A673 (cell line): ENCODE measurements around the gene TNFRSF9. TPM values are rescaled to one million over a fixed set of nuclear protein-coding genes. Genes with fewer than 3 reads are reported as not detected.
"Not testable (repeated sequence)": the region's sequence is repeated elsewhere in the genome, so short reads cannot be mapped to it uniquely, and the experiment has no call there.

Experiments
- BruUV-seq: library from RNA; stranded (reverse); fragments of 400-500 nt; replicated peaks from 2 replicates; lab custom pipeline; 2021; lab: Mats Ljungman, UMichigan
- CTCF ChIA-PET: fragments of 300-600 bp; sonication (Branson Sonifier 250); formaldehyde crosslinking; loops from one replicate; lab custom pipeline; 2022; ENCODE audit warnings: antibody characterized with exemption; lab: Charles Lee
- POLR2A ChIA-PET: fragments of 300-600 bp; sonication (Branson Sonifier 250); formaldehyde crosslinking; loops from one replicate; lab custom pipeline; 2022; ENCODE audit warnings: antibody characterized with exemption; ENCODE audit not compliant: low non-redundant PET; lab: Charles Lee
- DNase-seq: peaks from one replicate; pipeline ENCODE4 v3.0.0-alpha.2; 2015; ENCODE audit warnings: low spot score
- H3K27ac ChIP-seq: fragments of 200-600 bp; sonication (generic); 2 replicates; pipeline ENCODE4 v1.5.1; 2016; ENCODE audit warnings: mixed run types, low read depth, mild to moderate bottlenecking, mixed read lengths, antibody characterized with exemption, low read length; ENCODE audit not compliant: poor library complexity, severe bottlenecking
- H3K27me3 ChIP-seq: fragments of 200-600 bp; sonication (generic); replicated peaks from 2 replicates; pipeline ENCODE4 v1.6.1; 2017; ENCODE audit warnings: mixed run types, low read depth, mild to moderate bottlenecking, mixed read lengths, antibody characterized with exemption, low read length; ENCODE audit not compliant: insufficient read depth, poor library complexity
- H3K36me3 ChIP-seq: fragments of 200-600 bp; sonication (generic); 2 replicates; pipeline ENCODE4 v1.6.1; 2016; ENCODE audit warnings: mixed run types, mild to moderate bottlenecking, mixed read lengths, antibody characterized with exemption, low read length; ENCODE audit not compliant: insufficient read depth, poor library complexity, severe bottlenecking
- H3K4me1 ChIP-seq: fragments of 200-600 bp; sonication (generic); 2 replicates; pipeline ENCODE4 v1.6.1; 2017; ENCODE audit warnings: mixed run types, mild to moderate bottlenecking, mixed read lengths, antibody characterized with exemption, low read length; ENCODE audit not compliant: insufficient read depth, poor library complexity, severe bottlenecking
- H3K4me3 ChIP-seq: fragments of 200-600 bp; sonication (generic); 2 replicates; pipeline ENCODE4 v1.5.1; 2016; ENCODE audit warnings: low read depth, mixed run types, mild to moderate bottlenecking, mixed read lengths, low read length; ENCODE audit not compliant: poor library complexity, severe bottlenecking
- H3K9me3 ChIP-seq: fragments of 200-600 bp; sonication (generic); 2 replicates; pipeline ENCODE4 v1.6.1; 2016; ENCODE audit warnings: mixed run types, low read depth, mild to moderate bottlenecking, mixed read lengths, antibody characterized with exemption, low read length; ENCODE audit not compliant: poor library complexity, severe bottlenecking
- CTCF ChIP-seq: fragments of 300-800, 200-600 bp; sonication (generic); conservative IDR thresholded peaks from 2 replicates; pipeline ENCODE4 v1.5.1; 2017; ENCODE audit warnings: low read depth, mild to moderate bottlenecking, antibody characterized with exemption, low read length, moderate library complexity, mixed read lengths
- EZH2 ChIP-seq: fragments of 200-600 bp; sonication (generic); IDR thresholded peaks from 2 replicates; pipeline ENCODE4 v1.6.1; 2017; ENCODE audit warnings: borderline replicate concordance, low read depth, mild to moderate bottlenecking, mixed read lengths, antibody characterized with exemption, low read length; ENCODE audit not compliant: poor library complexity, severe bottlenecking
- intact Hi-C: fragments of 100-400 bp; cut with micrococcal nuclease; formaldehyde crosslinking; loops from one replicate; pipeline ENCODE4 v1.10.0; 2022; ENCODE audit not compliant: unreplicated experiment
- total RNA-seq: library from RNA; stranded (reverse); gene quantifications from 2 replicates; pipeline ENCODE4 v1.2.3, GENCODE V29; 2021

Gene TNFRSF9
- total RNA-seq, 1 experiment from 2014 or later: 1.8 TPM

- TF ChIP-seq EZH2 (no peak), CTCF (no peak)
- intact Hi-C loops: no loop called here
- no peak for DNase-seq
- H3K36me3 ChIP-seq: no peaks in the 10 kb centered on the region
- no peak overlapping the region for H3K27ac ChIP-seq
- ChIA-PET CTCF (no interaction called here), POLR2A (no interaction called here)
- no peaks in the 10 kb centered on the region for H3K9me3 ChIP-seq
- no TSS peak for BruUV-seq
- H3K4me3 ChIP-seq: no peak overlapping the region
- H3K4me1 ChIP-seq: no peaks in the 10 kb centered on the region
- H3K27me3 ChIP-seq: no peaks in the 10 kb centered on the region
Measured at GRCh38 chr1:7928247-7928646, 12.4 kb downstream of the TNFRSF9 start.

- CTCF ChIA-PET, H3K9me3 ChIP-seq, H3K27me3 ChIP-seq, intact Hi-C loops, DNase-seq, H3K27ac ChIP-seq, H3K4me3 ChIP-seq, H3K4me1 ChIP-seq, BruUV-seq, POLR2A ChIA-PET, H3K36me3 ChIP-seq: not testable (repeated sequence)
Measured at GRCh38 chr1:7927061-7927460, 13.6 kb downstream of the TNFRSF9 start.

- no peak overlapping the region for H3K27ac ChIP-seq
- DNase-seq: no peak
- CTCF ChIA-PET: interaction anchor here (0.6 kb wide), 1 partner anchor 427 kb away, joined by 5 read pairs; no protein-coding TSS in a partner anchor
- H3K36me3 ChIP-seq: no peaks in the 10 kb centered on the region
- POLR2A ChIA-PET: no interaction called here
- intact Hi-C loops: no loop called here
- no TSS peak for BruUV-seq
- H3K4me3 ChIP-seq: no peak overlapping the region
- no peaks in the 10 kb centered on the region for H3K9me3 ChIP-seq
- TF ChIP-seq CTCF (no peak), EZH2 (no peak)
- H3K27me3 ChIP-seq: no peaks in the 10 kb centered on the region
- H3K4me1 ChIP-seq: no peaks in the 10 kb centered on the region
Measured at GRCh38 chr1:7922301-7922700, 18.3 kb downstream of the TNFRSF9 start.

- CTCF ChIA-PET: no interaction called here
- no peak for DNase-seq
- Histone ChIP-seq H3K27me3 (no peaks in the 10 kb centered on the region), H3K36me3 (no peaks in the 10 kb centered on the region), H3K9me3 (no peaks in the 10 kb centered on the region), H3K27ac (no peak overlapping the region), H3K4me1 (no peaks in the 10 kb centered on the region), H3K4me3 (no peak overlapping the region)
- intact Hi-C loops: no loop called here
- POLR2A ChIA-PET: no interaction called here
- TF ChIP-seq EZH2: no peak
- no peak for TF ChIP-seq CTCF
- no TSS peak for BruUV-seq
Measured at GRCh38 chr1:7921796-7922195, 18.8 kb downstream of the TNFRSF9 start.
